Gastrocnemius medialis (tissue), 4 donors: ENCODE results near the gene GALNT9. TPM values are rescaled to one million over a fixed set of nuclear protein-coding genes. Genes with fewer than 3 reads are reported as not detected.

Experiments used
- ATAC-seq, 2 donors: fragments of 150-250 bp; one replicate each; pipeline ENCODE4 v1.9.1; 2016
- DNase-seq, 2 donors: peaks; one replicate each; pipeline ENCODE4 v3.0.0-alpha.2; 2019
- H3K27ac ChIP-seq, 4 donors: fragments of 200-600 bp; sonication (generic); 1 replicate in 1 of 4; 2 replicates in 3 of 4; pipeline ENCODE4 v1.5.1; 2016 to 2018; ENCODE audit warnings: mild to moderate bottlenecking in 2 of 4, moderate library complexity in 1 of 4
- H3K27me3 ChIP-seq, 3 donors: fragments of 200-600 bp; sonication (generic) in 2 of 3; 1 replicate in 1 of 3; 2 replicates in 2 of 3; pipeline versions ENCODE4 v1.5.1 to v1.6.0; 2016 to 2019; ENCODE audit warnings: mild to moderate bottlenecking in 1 of 3, moderate library complexity in 1 of 3
- H3K36me3 ChIP-seq, 2 donors: fragments of 200-600 bp; sonication (generic) in 1 of 2; one replicate each; pipeline ENCODE4 v1.5.1; 2017 to 2018
- H3K4me1 ChIP-seq, 2 donors: fragments of 200-600 bp; sonication (generic) in 1 of 2; one replicate each; pipeline ENCODE4 v1.5.1; 2016 to 2017; ENCODE audit warnings: mild to moderate bottlenecking in 2 of 2
- H3K4me3 ChIP-seq, 4 donors: fragments of 200-600 bp; sonication (generic) in 3 of 4; 1 replicate in 1 of 4; 2 replicates in 3 of 4; pipeline ENCODE4 v1.5.1; 2016 to 2019; ENCODE audit warnings: mild to moderate bottlenecking in 2 of 4
- H3K9me3 ChIP-seq, 3 donors: fragments of 200-600 bp; sonication (generic) in 2 of 3; 1 replicate in 1 of 3; 2 replicates in 2 of 3; pipeline ENCODE4 v1.5.1; 2016 to 2019
- CTCF ChIP-seq, 5 experiments: fragments of 450-650 bp in 3 of 5; fragments of 200-600 bp in 2 of 5; sonication (generic) in 2 of 5; IDR thresholded peaks in 4 of 5; conservative IDR thresholded peaks in 1 of 5; 1 replicate in 4 of 5; 2 replicates in 1 of 5; pipeline ENCODE4 v1.5.1; 2016 to 2019; ENCODE audit warnings: antibody characterized with exemption in 5 of 5, mild to moderate bottlenecking in 3 of 5, moderate library complexity in 3 of 5
- POLR2A ChIP-seq, 2 donors: fragments of 450-650 bp; IDR thresholded peaks; one replicate each; pipeline ENCODE4 v1.6.1; 2017; ENCODE audit warnings: antibody characterized with exemption in 2 of 2, mild to moderate bottlenecking in 2 of 2, moderate library complexity in 2 of 2
- in situ Hi-C, 4 donors: fragments of 200-750 bp; cut with MboI; loops; one replicate each; pipeline versions ENCODE4 v1.15.0 to v1.8.0; 2017; ENCODE audit warnings: low sequenced_read_pairs in 4 of 4
- intact Hi-C: fragments of 100-400 bp; cut with DNase I; formaldehyde crosslinking; loops from one replicate; pipeline ENCODE4 v1.15.1; 2023; ENCODE audit warnings: low total_unique reads
- total RNA-seq, 4 donors: library from RNA; depleted of rRNA; stranded (reverse); fragments of >200 nt; gene quantifications; one replicate each; pipeline versions ENCODE4 v1.1.0 to v1.2.3, GENCODE V29; 2016

Gene GALNT9
- total RNA-seq, 4 donors from 2014 or later, result not detected

- Histone ChIP-seq H3K4me3 (no peak overlapping the region), H3K36me3 (peaks cover 0 to 16% of the 10 kb centered on the region in 2 donors), H3K4me1 (peaks cover 0 to 5% of the 10 kb centered on the region in 2 donors), H3K9me3 (no peaks in the 10 kb centered on the region), H3K27ac (no peak overlapping the region), H3K27me3 (peaks cover 0 to 12% (median 4%) of the 10 kb centered on the region in 3 donors)
- DNase-seq (no peak), ATAC-seq (no peak)
- TF ChIP-seq CTCF (IDR thresholded peaks at IDR 0.05 in 4 of 5, conservative IDR thresholded peaks at IDR 0.05 in 1 of 5), result no peak
- no peak for TF ChIP-seq POLR2A (IDR thresholded peaks at IDR 0.05)
- intact Hi-C loops (loop anchor here (2.0 to 10.0 kb wide), 2 partner anchors 33 to 259 kb away; no protein-coding TSS in a partner anchor), in situ Hi-C loops (no loop called here)
Measured at GRCh38 chr12:132155771-132156572, 173.4 kb downstream of the GALNT9 start.

DNA sequence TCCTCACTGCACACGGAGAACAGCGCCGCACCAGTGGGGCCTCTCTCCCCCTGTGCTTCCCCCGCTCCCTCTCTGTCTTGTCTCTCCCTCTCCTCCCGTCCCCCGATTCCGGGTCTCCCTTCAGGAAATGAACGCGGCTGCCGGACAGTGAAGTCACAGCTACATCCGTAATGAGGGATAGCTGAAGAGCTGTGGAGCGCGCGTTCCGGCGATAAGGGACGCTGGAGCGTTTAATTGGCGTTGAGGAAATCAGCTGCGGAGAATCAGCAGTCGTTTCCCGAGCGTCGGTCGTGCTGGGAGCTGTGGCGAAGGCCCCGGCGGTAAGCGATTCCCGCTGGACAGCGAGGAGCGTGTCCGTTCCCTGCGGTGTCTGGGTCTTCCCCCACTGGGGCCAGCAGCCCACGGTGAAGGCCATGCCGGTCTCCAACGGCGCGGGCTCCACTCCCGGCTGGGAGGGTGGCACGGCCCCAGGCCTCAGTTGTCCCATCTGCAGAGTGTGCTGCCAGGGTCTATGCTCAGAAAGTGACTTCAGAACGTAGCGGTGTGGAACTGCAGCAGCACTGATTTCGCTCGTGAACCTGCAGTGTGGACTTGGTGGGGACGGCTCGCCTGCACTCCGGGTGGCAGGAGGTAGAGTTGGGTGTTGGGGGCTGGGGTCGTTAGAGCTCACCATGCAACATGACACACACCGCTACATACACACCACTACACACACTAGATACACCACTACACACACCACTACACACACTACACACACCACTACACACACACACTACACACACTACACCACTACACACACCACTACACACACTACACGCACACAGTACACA, 174.2 kb downstream of the GALNT9 start:
- intact Hi-C loops (loop anchor here (2.0 to 10.0 kb wide), 4 partner anchors 34 to 462 kb away; partner anchors contain the start of gene P2RX2), in situ Hi-C loops (no loop called here)
- no peak overlapping the region for H3K27ac ChIP-seq
- H3K36me3 ChIP-seq, result peaks cover 0 to 19% of the 10 kb centered on the region in 2 donors
- DNase-seq, result no peak
- H3K9me3 ChIP-seq, result no peaks in the 10 kb centered on the region
- no peak overlapping the region for H3K4me3 ChIP-seq
- TF ChIP-seq CTCF (IDR thresholded peaks at IDR 0.05 in 4 of 5, conservative IDR thresholded peaks at IDR 0.05 in 1 of 5) (no peak), POLR2A (IDR thresholded peaks at IDR 0.05) (no peak)
- ATAC-seq, result no peak
- peaks cover 0 to 5% of the 10 kb centered on the region in 2 donors for H3K4me1 ChIP-seq
- H3K27me3 ChIP-seq, result peaks cover 0 to 6% (median 2%) of the 10 kb centered on the region in 3 donors

GRCh38 chr12:132154341-132154761, 175.0 kb downstream of the GALNT9 start:
- no peaks in the 10 kb centered on the region for H3K27me3 ChIP-seq
- TF ChIP-seq CTCF (IDR thresholded peaks at IDR 0.05 in 4 of 5, conservative IDR thresholded peaks at IDR 0.05 in 1 of 5) (no peak), POLR2A (IDR thresholded peaks at IDR 0.05) (no peak)
- intact Hi-C loops, result loop anchor here (2.0 to 10.0 kb wide), 4 partner anchors 34 to 463 kb away; partner anchors contain the start of gene P2RX2
- peaks cover 0 to 19% of the 10 kb centered on the region in 2 donors for H3K36me3 ChIP-seq
- peak overlapping the region in 3 of 4 donors; percentile 27 to 48 (median 32) for H3K4me3 ChIP-seq
- no peak for DNase-seq
- H3K9me3 ChIP-seq, result no peaks in the 10 kb centered on the region
- ATAC-seq, result no peak
- in situ Hi-C loops, result no loop called here
- peaks cover 0 to 5% of the 10 kb centered on the region in 2 donors for H3K4me1 ChIP-seq
- no peak overlapping the region for H3K27ac ChIP-seq

DNA sequence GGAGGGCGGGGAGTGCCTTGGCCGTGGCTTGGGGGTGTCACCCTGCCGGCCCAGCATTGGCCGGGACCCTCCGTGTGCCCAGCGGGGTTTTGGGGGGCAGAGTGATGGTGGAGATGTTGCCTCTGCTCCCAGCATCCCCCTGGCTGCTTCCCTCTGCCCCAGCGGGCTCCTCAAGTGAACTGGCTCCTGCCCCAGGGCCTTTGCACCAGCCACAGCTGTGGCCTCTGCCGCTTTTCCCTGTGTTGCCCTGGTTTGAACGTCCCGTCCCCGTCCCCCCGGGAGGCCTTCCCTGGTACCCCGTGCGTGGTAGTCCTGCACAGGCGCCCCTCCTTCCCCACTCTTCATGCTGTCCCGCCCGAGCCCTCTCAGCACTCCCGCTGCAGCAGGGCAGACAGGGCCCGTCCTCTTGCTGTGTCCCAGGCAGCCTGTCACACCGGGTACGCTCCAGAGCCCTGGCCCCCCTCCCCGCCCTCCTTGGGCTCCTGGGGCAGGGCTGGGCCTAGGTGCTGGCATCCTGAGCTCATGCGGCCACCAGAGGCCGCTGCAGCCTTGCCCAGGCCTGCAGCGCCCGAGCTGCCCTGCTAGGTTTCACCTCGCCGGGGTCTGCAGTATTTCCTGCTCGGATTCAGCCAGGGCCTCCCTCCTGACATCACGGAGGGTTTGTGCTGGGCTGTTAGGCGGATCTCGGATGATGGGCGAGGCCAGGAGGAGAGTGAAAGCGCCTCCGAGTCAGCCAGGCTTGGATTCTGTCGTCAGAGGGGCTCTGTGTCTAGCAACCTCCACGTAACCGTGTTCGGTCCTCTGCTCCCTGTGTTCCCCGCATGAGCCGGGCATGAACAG, 175.7 kb downstream of the GALNT9 start:
- intact Hi-C loops, result loop anchor here (2.0 to 10.0 kb wide), 4 partner anchors 35 to 464 kb away; partner anchors contain the start of gene P2RX2
- no peaks in the 10 kb centered on the region for H3K27me3 ChIP-seq
- DNase-seq (no peak), ATAC-seq (peak; percentile 56 to 80)
- peaks cover 0 to 19% of the 10 kb centered on the region in 2 donors for H3K36me3 ChIP-seq
- H3K27ac ChIP-seq, result no peak overlapping the region
- peaks cover 0 to 5% of the 10 kb centered on the region in 2 donors for H3K4me1 ChIP-seq
- peak overlapping the region in 3 of 4 donors; percentile 27 to 48 (median 32) for H3K4me3 ChIP-seq
- TF ChIP-seq POLR2A (IDR thresholded peaks at IDR 0.05) (no peak), CTCF (IDR thresholded peaks at IDR 0.05 in 4 of 5, conservative IDR thresholded peaks at IDR 0.05 in 1 of 5) (peak; percentile 60 to 94 (median 83))
- in situ Hi-C loops, result no loop called here
- H3K9me3 ChIP-seq, result no peaks in the 10 kb centered on the region
